Lower lobe of right lung (tissue), 2 donors: Measurements from ENCODE around the gene EPHB6. TPM values are rescaled to one million over a fixed set of nuclear protein-coding genes. Genes with fewer than 3 reads are reported as not detected.

Experiments used
- ATAC-seq, 2 donors: fragments of 200-7000 bp; cut with Tn5 transposase; one replicate each; pipeline ENCODE4 v1.9.1; 2020 to 2022; ENCODE audit warnings: mild to moderate bottlenecking in 2 of 2, moderate library complexity in 2 of 2
- DNase-seq: peaks from one replicate; pipeline ENCODE4 v3.0.0-alpha.2; 2020
- H3K27ac ChIP-seq: fragments of 200-600 bp; one replicate; pipeline ENCODE4 v1.8.0; 2022
- H3K27me3 ChIP-seq: fragments of 200-600 bp; one replicate; pipeline ENCODE4 v1.8.0; 2022; ENCODE audit warnings: low read depth
- H3K36me3 ChIP-seq: fragments of 200-600 bp; one replicate; pipeline ENCODE4 v1.8.0; 2022; ENCODE audit warnings: mild to moderate bottlenecking
- H3K4me1 ChIP-seq: fragments of 200-600 bp; one replicate; pipeline ENCODE4 v1.8.0; 2022
- H3K4me3 ChIP-seq: fragments of 200-600 bp; one replicate; pipeline ENCODE4 v1.8.0; 2022; ENCODE audit warnings: mild to moderate bottlenecking
- H3K9me3 ChIP-seq: fragments of 200-600 bp; one replicate; pipeline ENCODE4 v1.8.0; 2022
- CTCF ChIP-seq: fragments of 200-600 bp; IDR thresholded peaks from one replicate; pipeline ENCODE4 v1.8.0; 2022; ENCODE audit warnings: antibody characterized with exemption, mild to moderate bottlenecking
- intact Hi-C: fragments of 100-400 bp; cut with DNase I; formaldehyde crosslinking; loops from one replicate; pipeline ENCODE4 v1.11.0; 2022
- total RNA-seq: library from RNA; stranded (reverse); fragmentation: NEBNext Ultra II Directional; extraction: Animal tissue kit (Norgen Biotek cat#: 25700); gene quantifications from one replicate; pipeline ENCODE4 v1.2.1, GENCODE V29; 2021
- donor health status: DM: no; HTN: yes; CAD: no; lungs with severe emphysema.

Gene EPHB6
- total RNA-seq, 1 donor from 2014 or later: 12.2 TPM

DNA sequence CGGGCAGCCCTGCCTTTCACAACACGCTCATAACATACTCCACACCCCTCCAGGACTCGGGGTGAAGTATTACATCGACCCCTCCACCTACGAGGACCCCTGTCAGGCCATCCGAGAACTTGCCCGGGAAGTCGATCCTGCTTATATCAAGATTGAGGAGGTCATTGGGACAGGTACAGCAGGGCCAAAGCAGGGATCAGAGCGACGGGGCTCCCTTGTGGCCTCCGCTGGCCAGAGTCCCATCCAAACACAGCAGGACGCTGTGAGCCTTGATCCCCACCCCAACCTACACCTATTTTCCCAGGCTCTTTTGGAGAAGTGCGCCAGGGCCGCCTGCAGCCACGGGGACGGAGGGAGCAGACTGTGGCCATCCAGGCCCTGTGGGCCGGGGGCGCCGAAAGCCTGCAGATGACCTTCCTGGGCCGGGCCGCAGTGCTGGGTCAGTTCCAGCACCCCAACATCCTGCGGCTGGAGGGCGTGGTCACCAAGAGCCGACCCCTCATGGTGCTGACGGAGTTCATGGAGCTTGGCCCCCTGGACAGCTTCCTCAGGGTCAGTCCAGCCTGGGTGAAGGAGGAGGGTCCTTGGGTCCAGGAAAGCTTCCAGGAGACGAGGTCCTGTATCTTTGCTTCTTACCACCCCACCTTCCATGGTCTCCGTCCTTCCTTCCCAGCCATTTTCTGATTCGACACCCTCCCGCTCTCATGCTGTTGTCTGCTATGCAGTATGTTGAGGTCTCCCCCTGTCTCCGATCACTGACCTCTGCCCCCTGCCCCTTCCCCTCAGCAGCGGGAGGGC, 13.5 kb downstream of the EPHB6 start:
- Histone ChIP-seq H3K4me1 (no peaks in the 10 kb centered on the region), H3K27ac (no peak overlapping the region), H3K4me3 (no peak overlapping the region), H3K36me3 (peaks cover 5% of the 10 kb centered on the region), H3K27me3 (no peaks in the 10 kb centered on the region), H3K9me3 (no peaks in the 10 kb centered on the region)
- ATAC-seq (no peak), DNase-seq (no peak)
- no peak for TF ChIP-seq CTCF
- intact Hi-C loops: no loop called here

DNA sequence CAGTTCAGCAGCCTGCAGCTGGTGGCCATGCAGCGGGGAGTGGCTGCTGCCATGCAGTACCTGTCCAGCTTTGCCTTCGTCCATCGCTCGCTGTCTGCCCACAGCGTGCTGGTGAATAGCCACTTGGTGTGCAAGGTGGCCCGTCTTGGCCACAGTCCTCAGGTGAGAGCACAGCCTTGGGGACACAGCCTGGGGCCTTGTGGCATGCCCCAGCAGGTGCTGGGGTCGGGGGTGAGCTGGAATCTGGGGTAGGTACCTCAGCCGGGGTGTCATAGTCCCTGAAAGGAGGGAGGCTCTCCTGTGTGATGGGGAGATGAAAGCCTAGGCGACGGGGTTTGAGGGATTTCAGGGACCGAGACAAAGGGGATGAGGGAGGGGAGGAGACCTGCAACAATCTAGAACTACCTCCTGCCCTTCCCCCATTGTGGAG, 14.1 kb downstream of the EPHB6 start:
- no peak overlapping the region for H3K4me3 ChIP-seq
- no peaks in the 10 kb centered on the region for H3K4me1 ChIP-seq
- no peak for TF ChIP-seq CTCF
- DNase-seq (no peak), ATAC-seq (no peak)
- H3K9me3 ChIP-seq: no peaks in the 10 kb centered on the region
- H3K36me3 ChIP-seq: peaks cover 2% of the 10 kb centered on the region
- no peaks in the 10 kb centered on the region for H3K27me3 ChIP-seq
- no peak overlapping the region for H3K27ac ChIP-seq
- intact Hi-C loops: no loop called here

DNA sequence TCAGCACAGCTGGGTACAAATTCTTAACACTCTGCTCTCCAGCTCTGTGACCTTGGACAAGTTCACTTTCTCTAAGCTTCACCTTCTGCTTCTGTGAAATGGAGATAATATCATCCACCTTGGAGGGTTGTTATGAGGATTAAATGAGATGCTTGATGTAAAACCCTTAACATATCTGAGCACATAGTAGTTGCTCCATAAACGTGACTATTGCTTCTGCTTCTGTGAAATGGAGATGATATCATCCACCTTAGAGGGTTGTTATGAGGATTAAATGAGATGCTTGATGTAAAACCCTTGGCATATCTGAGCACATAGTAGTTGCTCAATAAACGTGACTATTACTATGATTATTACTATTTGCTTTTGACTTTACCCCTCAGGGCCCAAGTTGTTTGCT, 14.6 kb downstream of the EPHB6 start:
- intact Hi-C loops: no loop called here
- no peaks in the 10 kb centered on the region for H3K9me3 ChIP-seq
- no peak for ATAC-seq

GRCh38 chr7:142870147-142870559, 15.3 kb downstream of the EPHB6 start:
- H3K4me1 ChIP-seq: no peaks in the 10 kb centered on the region
- H3K36me3 ChIP-seq: no peaks in the 10 kb centered on the region
- ATAC-seq (no peak), DNase-seq (no peak)
- no peaks in the 10 kb centered on the region for H3K9me3 ChIP-seq
- TF ChIP-seq CTCF: no peak
- no peak overlapping the region for H3K27ac ChIP-seq
- H3K27me3 ChIP-seq: no peaks in the 10 kb centered on the region
- intact Hi-C loops: no loop called here
- no peak overlapping the region for H3K4me3 ChIP-seq

More for the DNA sequence above, 14.6 kb downstream of the EPHB6 start:
- H3K27ac ChIP-seq: no peak overlapping the region
- H3K4me3 ChIP-seq: no peak overlapping the region
- no peaks in the 10 kb centered on the region for H3K36me3 ChIP-seq
- H3K27me3 ChIP-seq: no peaks in the 10 kb centered on the region
- H3K4me1 ChIP-seq: no peaks in the 10 kb centered on the region
- TF ChIP-seq CTCF: no peak
- no peak for DNase-seq

DNA sequence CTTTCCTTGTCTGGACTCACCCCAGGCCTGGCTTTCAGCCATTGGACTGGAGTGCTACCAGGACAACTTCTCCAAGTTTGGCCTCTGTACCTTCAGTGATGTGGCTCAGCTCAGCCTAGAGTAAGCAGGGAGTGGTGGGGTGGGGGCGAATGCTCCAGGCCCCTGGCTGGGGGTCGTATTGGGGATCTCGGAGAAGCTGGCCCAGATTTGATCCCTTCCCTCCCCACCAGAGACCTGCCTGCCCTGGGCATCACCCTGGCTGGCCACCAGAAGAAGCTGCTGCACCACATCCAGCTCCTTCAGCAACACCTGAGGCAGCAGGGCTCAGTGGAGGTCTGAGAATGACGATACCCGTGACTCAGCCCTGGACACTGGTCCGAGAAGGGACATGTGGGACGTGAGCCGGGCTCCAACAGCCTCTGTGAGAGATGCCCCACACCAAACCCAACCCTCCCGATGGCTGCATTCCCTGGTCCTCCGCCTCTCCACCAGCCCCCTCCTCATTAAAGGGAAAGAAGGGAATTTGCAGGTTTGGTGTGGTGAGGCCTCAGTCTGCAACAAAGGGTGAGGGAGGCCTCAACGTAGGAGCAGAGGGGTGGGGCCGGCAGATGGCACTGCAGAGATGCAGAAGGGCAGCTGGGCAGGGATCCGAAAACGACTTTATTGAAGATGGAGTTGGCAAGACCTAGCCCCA, 15.8 kb downstream of the EPHB6 start:
- no peak for ATAC-seq
- intact Hi-C loops: no loop called here
- no peak for DNase-seq
- TF ChIP-seq CTCF: no peak
- H3K27ac ChIP-seq: no peak overlapping the region
- H3K27me3 ChIP-seq: no peaks in the 10 kb centered on the region
- no peaks in the 10 kb centered on the region for H3K4me1 ChIP-seq
- no peaks in the 10 kb centered on the region for H3K36me3 ChIP-seq
- no peaks in the 10 kb centered on the region for H3K9me3 ChIP-seq
- H3K4me3 ChIP-seq: no peak overlapping the region
